H1 (cell line): ENCODE data around the gene TDRD12. TPM values are rescaled to one million over a fixed set of nuclear protein-coding genes. Genes with fewer than 3 reads are reported as not detected.

ENCODE experiments used
- CTCF ChIA-PET: fragments of 300-600 bp; sonication (Branson Sonifier 250); formaldehyde crosslinking; loops from one replicate; lab custom pipeline; 2021; ENCODE audit not compliant: partially characterized antibody; lab: Charles Lee
- POLR2A ChIA-PET: fragments of 300-600 bp; sonication (Branson Sonifier 250); formaldehyde crosslinking; loops from one replicate; lab custom pipeline; 2021; ENCODE audit warnings: inconsistent platforms; ENCODE audit not compliant: partially characterized antibody; lab: Charles Lee
- DNase-seq, 2 experiments: peaks; one replicate each; pipeline versions ENCODE4 v3.0.0 to v3.0.0-alpha.2; 2010 to 2022; ENCODE audit warnings: low spot score in 2 of 2, low read depth in 1 of 2, mixed read lengths in 1 of 2
- FAIRE-seq: peaks from 2 replicates; lab custom pipeline; 2011; peaks lifted over from hg19 to GRCh38; lab: Jason Lieb, UNC
- H2AFZ ChIP-seq: 2 replicates; pipeline ENCODE4 v1.8.1; 2012; ENCODE audit warnings: low read length, inconsistent platforms
- H2AK5ac ChIP-seq: 2 replicates; pipeline ENCODE4 v1.6.1; 2013; ENCODE audit warnings: low read depth, low read length
- H2BK120ac ChIP-seq: replicated peaks from 2 replicates; pipeline ENCODE3; 2013; ENCODE audit warnings: low read depth, low read length, inconsistent platforms
- H2BK12ac ChIP-seq: 2 replicates; pipeline ENCODE4 v1.6.1; 2013; ENCODE audit warnings: low read depth, low read length
- H2BK15ac ChIP-seq: 2 replicates; pipeline ENCODE4 v1.6.1; 2013; ENCODE audit warnings: low read length
- H2BK20ac ChIP-seq: 2 replicates; pipeline ENCODE4 v1.6.1; 2013; ENCODE audit warnings: low read length
- H2BK5ac ChIP-seq: 2 replicates; pipeline ENCODE4 v1.6.1; 2013; ENCODE audit warnings: low read depth, low read length
- H3K14ac ChIP-seq: 2 replicates; pipeline ENCODE4 v1.6.1; 2013; ENCODE audit warnings: inconsistent platforms; ENCODE audit not compliant: insufficient read length
- H3K18ac ChIP-seq: 2 replicates; pipeline ENCODE4 v1.6.1; 2013; ENCODE audit warnings: low read length; ENCODE audit errors: extremely low read depth
- H3K23ac ChIP-seq: 2 replicates; pipeline ENCODE4 v1.6.1; 2013; ENCODE audit warnings: inconsistent platforms; ENCODE audit not compliant: insufficient read length
- H3K23me2 ChIP-seq: 2 replicates; pipeline ENCODE4 v1.6.1; 2013; ENCODE audit warnings: low read depth, low read length
- H3K27ac ChIP-seq: 2 replicates; pipeline ENCODE4 v1.6.1; 2011; ENCODE audit warnings: low read depth, low read length, inconsistent platforms
- H3K27me3 ChIP-seq, 4 experiments: replicated peaks in 1 of 4; 1 replicate in 1 of 4; 2 replicates in 3 of 4; pipeline versions ENCODE4 v1.6.1 to v1.8.1; 2011 to 2013; ENCODE audit warnings: low read length in 3 of 4, mild to moderate bottlenecking in 3 of 4, inconsistent platforms in 2 of 4, mixed read lengths in 2 of 4, moderate library complexity in 1 of 4; ENCODE audit not compliant: control insufficient read depth in 3 of 4, insufficient read depth in 3 of 4; ENCODE audit errors: extremely low read depth in 1 of 4
- H3K36me3 ChIP-seq, 4 experiments: 2 replicates each; pipeline versions ENCODE4 v1.6.1 to v1.8.1; 2011 to 2013; ENCODE audit warnings: mild to moderate bottlenecking in 4 of 4, low read length in 3 of 4, moderate library complexity in 2 of 4, control low read depth in 1 of 4, inconsistent platforms in 1 of 4; ENCODE audit not compliant: insufficient read depth in 4 of 4, control insufficient read depth in 2 of 4
- H3K4ac ChIP-seq: replicated peaks from 2 replicates; pipeline ENCODE3; 2013; ENCODE audit warnings: low read length, low read depth, mixed read lengths, inconsistent platforms; ENCODE audit not compliant: insufficient read length
- H3K4me1 ChIP-seq, 4 experiments: replicated peaks in 1 of 4; 1 replicate in 1 of 4; 2 replicates in 3 of 4; pipeline versions ENCODE4 v1.6.1 to v1.8.1; 2011 to 2013; ENCODE audit warnings: low read length in 3 of 4, inconsistent platforms in 2 of 4, mixed read lengths in 1 of 4; ENCODE audit not compliant: insufficient read depth in 4 of 4, control insufficient read depth in 3 of 4
- H3K4me2 ChIP-seq, 2 experiments: 2 replicates each; pipeline versions ENCODE4 v1.6.1 to v1.8.1; 2011 to 2013; ENCODE audit warnings: low read depth in 2 of 2, low read length in 2 of 2, control low read depth in 1 of 2, inconsistent platforms in 1 of 2, mild to moderate bottlenecking in 1 of 2; ENCODE audit not compliant: insufficient read depth in 1 of 2
- H3K4me3 ChIP-seq, 4 experiments: fragments of 200-600, 300-600 bp in 1 of 4; sonication (generic), shearing (Covaris generic), sonication (Bioruptor Twin) in 1 of 4; 2 replicates each; pipeline versions ENCODE4 v1.5.1 to v1.8.1; 2011 to 2016; ENCODE audit warnings: low read length in 4 of 4, low read depth in 3 of 4, control low read depth in 2 of 4, inconsistent platforms in 2 of 4, mild to moderate bottlenecking in 2 of 4, mixed read lengths in 1 of 4, moderate library complexity in 1 of 4; ENCODE audit not compliant: insufficient read depth in 2 of 4; ENCODE audit errors: extremely low read depth in 1 of 4
- H3K56ac ChIP-seq: replicated peaks from 2 replicates; pipeline ENCODE3; 2013; ENCODE audit warnings: low read depth, mild to moderate bottlenecking, mixed read lengths, low read length, inconsistent platforms; ENCODE audit not compliant: insufficient read length
- H3K79me1 ChIP-seq: 2 replicates; pipeline ENCODE4 v1.6.1; 2013; ENCODE audit warnings: low read depth, low read length, control low read depth
- H3K79me2 ChIP-seq, 2 experiments: 2 replicates each; pipeline versions ENCODE4 v1.6.1 to v1.8.1; 2012 to 2013; ENCODE audit warnings: low read length in 2 of 2, mild to moderate bottlenecking in 2 of 2, inconsistent platforms in 1 of 2; ENCODE audit not compliant: insufficient read depth in 2 of 2, control insufficient read depth in 1 of 2
- H3K9ac ChIP-seq, 4 experiments: replicated peaks in 1 of 4; 1 replicate in 1 of 4; 2 replicates in 3 of 4; pipeline versions ENCODE4 v1.6.1 to v1.8.1; 2011 to 2013; ENCODE audit warnings: low read depth in 3 of 4, low read length in 3 of 4, control low read depth in 2 of 4, mild to moderate bottlenecking in 2 of 4, moderate library complexity in 2 of 4, inconsistent platforms in 1 of 4; ENCODE audit errors: extremely low read depth in 1 of 4
- H3K9me3 ChIP-seq, 2 experiments: 2 replicates each; pipeline versions ENCODE4 v1.6.1 to v1.8.1; 2012 to 2013; ENCODE audit warnings: mild to moderate bottlenecking in 2 of 2, moderate library complexity in 2 of 2, control low read depth in 1 of 2, inconsistent platforms in 1 of 2, low read depth in 1 of 2, low read length in 1 of 2, mixed read lengths in 1 of 2; ENCODE audit not compliant: insufficient read depth in 2 of 2
- H4K20me1 ChIP-seq, 2 experiments: replicated peaks in 1 of 2; 2 replicates each; pipeline versions ENCODE3 to v1.8.1; 2011 to 2013; ENCODE audit warnings: inconsistent platforms in 2 of 2, low read length in 2 of 2, mild to moderate bottlenecking in 1 of 2; ENCODE audit not compliant: insufficient read depth in 2 of 2, control insufficient read depth in 1 of 2
- H4K5ac ChIP-seq: 2 replicates; pipeline ENCODE4 v1.6.1; 2013; ENCODE audit warnings: low read length, low read depth, mixed read lengths, inconsistent platforms; ENCODE audit not compliant: insufficient read length
- H4K8ac ChIP-seq: 2 replicates; pipeline ENCODE4 v1.8.0; 2013; ENCODE audit warnings: mild to moderate bottlenecking, moderate library complexity, low read length, inconsistent platforms; ENCODE audit not compliant: insufficient read depth; ENCODE audit errors: extremely low read depth
- H4K91ac ChIP-seq: replicated peaks from 2 replicates; pipeline ENCODE3; 2013; ENCODE audit warnings: low read length, mixed read lengths, inconsistent platforms; ENCODE audit not compliant: insufficient read length
- CHD1 ChIP-seq: IDR thresholded peaks from 2 replicates; pipeline ENCODE4 v1.6.1; 2012; ENCODE audit warnings: low read depth, low read length, improper control_type of control experiment
- JUND ChIP-seq: IDR thresholded peaks from 2 replicates; pipeline ENCODE4 v1.6.1; 2011; ENCODE audit warnings: mild to moderate bottlenecking, improper control_type of control experiment, low read length
- KDM5A ChIP-seq: fragments of 200-600 bp; IDR thresholded peaks from 2 replicates; pipeline ENCODE4 v1.7.1; 2012; ENCODE audit warnings: mild to moderate bottlenecking, low read length, inconsistent platforms, mixed read lengths
- RBBP5 ChIP-seq: IDR thresholded peaks from 2 replicates; pipeline ENCODE4 v1.7.1; 2012; ENCODE audit warnings: low read depth, mild to moderate bottlenecking, inconsistent platforms, low read length, moderate library complexity, borderline replicate concordance
- RNF2 ChIP-seq: fragments of 200-900, 300-1000 bp; sonication (generic); IDR thresholded peaks from 2 replicates; pipeline ENCODE4 v1.7.1; 2016; ENCODE audit warnings: borderline replicate concordance, low read depth, mild to moderate bottlenecking, antibody characterized with exemption, low read length; ENCODE audit not compliant: poor library complexity, severe bottlenecking; ENCODE audit errors: missing control alignments
- RXRA ChIP-seq: IDR thresholded peaks from 2 replicates; pipeline ENCODE4 v1.6.1; 2011; ENCODE audit warnings: low read depth, mild to moderate bottlenecking, low read length, moderate library complexity; ENCODE audit not compliant: insufficient read depth
- SP2 ChIP-seq: IDR thresholded peaks from 2 replicates; pipeline ENCODE4 v1.6.1; 2012; ENCODE audit warnings: mild to moderate bottlenecking, low read length, inconsistent platforms
- SRF ChIP-seq: IDR thresholded peaks from 2 replicates; pipeline ENCODE4 v1.6.1; 2011; ENCODE audit warnings: mild to moderate bottlenecking, low read depth, low read length, moderate library complexity
- TAF7 ChIP-seq: optimal IDR thresholded peaks from 2 replicates; pipeline ENCODE3; 2011; ENCODE audit warnings: low read depth, mild to moderate bottlenecking, inconsistent platforms, low read length, moderate library complexity, borderline replicate concordance
- TEAD4 ChIP-seq: IDR thresholded peaks from 2 replicates; pipeline ENCODE4 v1.6.1; 2012; ENCODE audit warnings: low read depth, low read length, inconsistent platforms, mixed read lengths
- WGBS, 2 experiments: shearing (Covaris generic) in 1 of 2; methylation state at CpG; one replicate each; pipeline versions ENCODE4 v1.1.6 to v1.1.7; 2013 to 2015; ENCODE audit warnings: low lambda C conversion rate in 2 of 2, mixed read lengths in 2 of 2, inconsistent platforms in 1 of 2, low coverage in 1 of 2, missing lambda C conversion rate in 1 of 2; ENCODE audit not compliant: insufficient replicate concordance in 2 of 2, insufficient coverage in 1 of 2, insufficient read length in 1 of 2; ENCODE audit errors: extremely low coverage in 1 of 2, missing lambda C conversion rate in 1 of 2; 5-methylcytosine and 5-hydroxymethylcytosine counted together
- polyA plus RNA-seq, 7 experiments: library from polyadenylated mRNA; depleted of rRNA in 3 of 7; stranded (reverse) in 5 of 7; unstranded in 2 of 7; fragments of >200 nt in 5 of 7; fragments of 200-250 nt in 2 of 7; gene quantifications; 1 replicate in 5 of 7; 2 replicates in 1 of 7; 4 replicates in 1 of 7; pipeline versions ENCODE4 v1.2.1 to v1.2.3, GENCODE V29; 2011 to 2013; ENCODE audit warnings: missing spikeins in 2 of 7, mixed read lengths in 2 of 7
- total RNA-seq: library from RNA; stranded (reverse); fragmentation: NEBNext Ultra II Directional; extraction: Animal tissue kit (Norgen Biotek cat#: 25700); gene quantifications from 2 replicates; pipeline ENCODE4 v1.2.1, GENCODE V29; 2021
- TF ChIP-seq, protein P1 (sequence below): IDR thresholded peaks from 2 replicates; pipeline ENCODE4 v1.6.1; 2012; ENCODE audit warnings: inconsistent platforms

Gene TDRD12
- total and polyA plus RNA-seq, 2 of the 8 experiments (the other 6 are each of a cell fraction or from before 2014, with no cell fraction given), result 0.39 to 0.88 TPM

- Histone ChIP-seq H3K4me3 (no peak overlapping the region), H3K27me3 (no peaks in the 10 kb centered on the region), H2BK15ac (no peak overlapping the region), H3K9me3 (no peaks in the 10 kb centered on the region), H3K79me1 (no peaks in the 10 kb centered on the region), H3K4me2 (no peak overlapping the region), H4K20me1 (no peaks in the 10 kb centered on the region), H2AFZ (0 out of 2 replicates have a peak overlapping the region, but pooled peaks have one; percentile 42), H2BK12ac (no peak overlapping the region), H3K23me2 (no peaks in the 10 kb centered on the region), H4K8ac (no peak overlapping the region), H3K23ac (no peak overlapping the region), H3K27ac (no peak overlapping the region), H3K4me1 (0 out of 7 replicates have a peak, but pooled peaks cover 0 to 2% (median 0%) of the 10 kb centered on the region in 4 experiments), H3K4ac (no peak overlapping the region), H3K36me3 (no peaks in the 10 kb centered on the region), H4K5ac (no peak overlapping the region), H3K14ac (no peak overlapping the region), H2AK5ac (no peak overlapping the region), H2BK120ac (no peak overlapping the region), H2BK20ac (no peak overlapping the region), H3K56ac (no peak overlapping the region), H3K18ac (no peak overlapping the region), H4K91ac (no peak overlapping the region), H2BK5ac (no peak overlapping the region), H3K9ac (no peak overlapping the region), H3K79me2 (no peaks in the 10 kb centered on the region)
- 53% methylated on average over 4 of the region's 4 CpGs; no CpG with 5 or more reads in 1 of the 2 experiments for WGBS, 2 experiments
- FAIRE-seq (no peak), DNase-seq (peak in 1 of 2 experiments; percentile 58)
- ChIA-PET POLR2A (no interaction called here), CTCF (no interaction called here)
- TF ChIP-seq CHD1 (no peak), RNF2 (no peak), RBBP5 (no peak), KDM5A (no peak), TAF7 (no peak), RXRA (no peak), SRF (no peak), SP2 (no peak), JUND (no peak), TEAD4 (no peak)
- TF ChIP-seq, protein P1, sequence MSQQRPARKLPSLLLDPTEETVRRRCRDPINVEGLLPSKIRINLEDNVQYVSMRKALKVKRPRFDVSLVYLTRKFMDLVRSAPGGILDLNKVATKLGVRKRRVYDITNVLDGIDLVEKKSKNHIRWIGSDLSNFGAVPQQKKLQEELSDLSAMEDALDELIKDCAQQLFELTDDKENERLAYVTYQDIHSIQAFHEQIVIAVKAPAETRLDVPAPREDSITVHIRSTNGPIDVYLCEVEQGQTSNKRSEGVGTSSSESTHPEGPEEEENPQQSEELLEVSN, result no peak
Observed at GRCh38 chr19:32800754-32801153, 81.2 kb downstream of the TDRD12 start.
